Fibroblast of the conjunctiva (primary cell): ENCODE data around the gene UNC93A.
"Not testable (repeated sequence)": the region's sequence is repeated elsewhere in the genome, so short reads cannot be mapped to it uniquely, and the experiment has no call there.

ENCODE experiments used
- DNase-seq: peaks from one replicate; pipeline ENCODE4 v3.0.0-alpha.2; 2010; ENCODE audit warnings: low read depth

UNC93A gene

DNA sequence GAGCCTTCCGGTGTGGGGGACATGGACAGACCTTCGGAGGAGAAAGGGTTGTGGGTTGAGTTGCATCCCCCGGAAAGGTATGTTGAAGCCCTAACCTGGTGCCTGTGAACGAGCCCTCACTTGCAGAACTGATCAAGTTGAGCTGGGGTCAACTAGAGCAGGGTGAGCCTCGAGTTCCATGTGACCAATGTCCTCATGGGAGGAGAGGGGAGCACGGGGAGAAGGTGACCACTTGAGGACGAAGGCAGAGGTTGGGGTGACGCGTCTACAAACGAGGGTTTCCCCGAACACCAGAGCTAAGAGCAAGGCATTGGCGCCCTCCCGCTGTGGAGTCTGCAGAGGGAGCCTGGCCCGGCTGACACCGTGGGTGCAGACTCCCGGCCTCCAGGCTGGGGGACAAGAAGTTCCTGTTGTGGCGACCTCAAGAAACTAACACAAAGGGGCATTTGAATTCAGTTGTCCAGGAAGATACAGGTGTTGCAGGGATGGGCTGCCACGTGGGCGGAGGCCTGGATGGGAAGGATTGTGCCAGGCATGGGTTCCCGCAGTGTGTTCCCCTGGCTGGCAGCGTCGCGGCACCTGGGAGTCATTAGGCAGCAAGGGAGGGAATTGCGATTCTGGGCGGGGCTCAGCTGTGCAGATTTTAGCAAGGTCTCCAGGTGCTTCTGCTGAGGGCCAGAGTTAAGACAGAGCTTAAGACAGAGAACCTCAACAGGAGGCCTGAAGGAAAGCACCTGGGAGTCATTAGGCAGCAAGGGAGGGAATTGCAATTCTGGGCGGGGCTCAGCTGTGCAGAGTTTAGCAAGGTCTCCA is 20.4 kb upstream of the UNC93A start:
- DNase-seq = no peak

- no peak for DNase-seq
Measured at GRCh38 chr6:167272151-167272550, 19.0 kb upstream of the UNC93A start.

GRCh38 chr6:167272696-167273379 is 18.3 kb upstream of the UNC93A start:
- no peak for DNase-seq

- DNase-seq = no peak
Measured at GRCh38 chr6:167274270-167274669, 16.8 kb upstream of the UNC93A start.

DNA sequence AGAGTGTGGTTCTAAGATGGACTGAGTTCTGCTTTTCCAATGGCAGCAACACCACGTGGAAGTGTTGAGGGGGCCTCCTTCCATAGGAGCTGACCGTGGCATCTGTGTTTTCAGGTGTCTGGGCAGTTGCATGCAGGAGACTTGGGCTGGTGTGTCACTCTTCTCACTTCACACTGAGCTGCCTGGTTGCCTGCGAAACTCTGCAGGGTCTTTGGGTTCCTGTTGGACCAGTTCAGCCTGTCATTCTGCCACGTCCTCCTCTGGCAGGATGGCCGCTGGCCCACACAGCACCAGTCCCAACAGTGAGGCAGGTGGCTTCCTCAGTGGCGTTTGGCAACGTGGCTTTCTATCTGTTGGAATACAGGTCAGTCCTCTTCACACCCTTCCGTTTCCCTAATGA is 16.1 kb upstream of the UNC93A start:
- DNase-seq = no peak

DNA sequence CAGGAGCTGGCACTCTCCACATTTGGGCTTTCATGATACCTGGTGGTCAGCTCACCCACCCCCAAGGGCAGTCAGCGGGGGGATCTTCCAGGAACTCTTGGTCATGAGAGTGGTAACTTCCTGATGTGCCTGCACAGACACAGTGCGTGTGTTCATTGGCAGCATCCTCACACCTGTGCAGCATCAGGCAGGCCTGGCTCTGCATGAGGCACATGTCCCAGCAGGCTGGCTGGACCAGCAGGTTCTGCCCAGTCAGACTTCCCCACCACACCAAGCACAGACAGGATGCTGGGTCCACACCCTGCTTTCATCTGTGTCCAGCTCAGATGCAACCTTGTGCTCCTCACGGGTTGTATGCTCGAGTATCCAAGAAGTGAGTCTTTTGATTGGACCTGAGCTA is 15.7 kb upstream of the UNC93A start:
- DNase-seq = no peak

DNA sequence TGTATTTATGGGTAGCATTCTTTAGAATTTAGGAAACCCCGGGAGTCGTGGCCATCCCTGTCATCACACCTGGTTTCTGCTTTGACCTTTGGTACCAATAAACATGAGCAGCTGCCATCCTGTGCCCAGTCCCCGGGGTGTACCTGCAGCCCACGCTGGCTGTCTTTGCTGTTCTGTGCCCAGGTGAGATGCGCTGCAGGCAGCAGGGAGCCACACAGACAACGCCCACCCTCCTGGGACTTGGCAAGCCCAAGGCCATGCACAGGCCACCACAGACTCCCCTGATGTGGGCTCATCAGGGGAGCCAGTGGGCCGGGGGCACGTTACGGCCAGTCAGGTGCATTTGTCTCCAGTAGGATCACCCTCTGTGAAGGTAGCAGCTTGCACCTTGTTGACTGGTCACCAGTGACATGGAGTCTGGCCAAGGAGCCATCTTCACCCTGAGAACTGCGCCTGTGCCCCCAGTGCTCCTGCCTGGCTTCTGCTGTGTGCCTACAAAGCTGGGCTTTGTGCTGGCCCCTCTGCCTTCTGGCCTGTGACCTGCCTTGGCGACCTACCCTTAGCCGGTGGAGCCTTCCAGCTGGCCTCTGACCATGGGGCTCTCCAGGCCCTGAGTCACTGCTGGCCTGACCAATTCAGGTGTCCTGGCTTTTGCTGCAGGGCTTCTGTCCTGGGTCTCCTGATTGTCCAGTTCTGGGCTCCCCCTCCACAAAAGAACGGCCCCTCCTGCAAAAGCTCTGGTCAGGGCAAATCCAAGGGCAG is 14.2 kb upstream of the UNC93A start:
- no peak for DNase-seq

DNA sequence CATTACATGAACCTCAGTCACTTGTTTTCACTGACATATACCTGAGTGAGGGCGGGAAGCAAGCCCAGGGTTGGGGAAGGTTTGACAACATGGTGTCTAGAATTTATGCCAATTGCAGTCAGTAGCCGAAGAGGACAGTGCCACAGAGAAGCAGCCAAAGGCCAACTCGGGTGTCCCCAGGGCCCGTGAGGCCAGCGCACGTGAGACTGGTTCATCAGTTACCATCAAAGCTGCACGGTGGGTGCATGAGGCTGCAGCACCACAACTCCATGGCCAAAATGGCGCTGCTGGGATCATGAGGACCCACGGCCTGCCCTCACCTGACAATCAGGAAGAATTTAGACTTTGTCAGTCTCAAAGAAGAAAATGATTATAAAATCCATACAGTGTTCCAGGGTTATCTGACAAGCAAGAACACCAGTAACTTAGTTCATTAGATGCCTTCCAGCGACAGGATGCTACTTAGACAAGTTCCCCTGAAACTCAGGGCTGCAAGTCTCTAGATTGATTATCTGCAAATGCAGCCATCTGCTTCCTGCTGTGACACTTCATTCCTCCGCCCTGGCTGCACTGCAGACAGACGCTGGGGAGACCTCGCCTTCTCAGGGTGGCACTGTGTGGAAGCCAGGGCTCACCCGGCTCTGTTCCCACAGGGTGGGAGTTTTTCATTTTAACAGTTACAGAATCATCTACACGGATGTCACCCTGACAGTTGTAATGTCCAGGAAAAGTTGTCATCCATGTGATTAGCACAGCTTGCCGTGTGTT is 12.8 kb upstream of the UNC93A start:
- not testable (repeated sequence) for DNase-seq

GRCh38 chr6:167279766-167280446 is 11.2 kb upstream of the UNC93A start:
- DNase-seq = no peak

- DNase-seq = not testable (repeated sequence)
Measured at GRCh38 chr6:167280466-167280865, 10.6 kb upstream of the UNC93A start.

DNA sequence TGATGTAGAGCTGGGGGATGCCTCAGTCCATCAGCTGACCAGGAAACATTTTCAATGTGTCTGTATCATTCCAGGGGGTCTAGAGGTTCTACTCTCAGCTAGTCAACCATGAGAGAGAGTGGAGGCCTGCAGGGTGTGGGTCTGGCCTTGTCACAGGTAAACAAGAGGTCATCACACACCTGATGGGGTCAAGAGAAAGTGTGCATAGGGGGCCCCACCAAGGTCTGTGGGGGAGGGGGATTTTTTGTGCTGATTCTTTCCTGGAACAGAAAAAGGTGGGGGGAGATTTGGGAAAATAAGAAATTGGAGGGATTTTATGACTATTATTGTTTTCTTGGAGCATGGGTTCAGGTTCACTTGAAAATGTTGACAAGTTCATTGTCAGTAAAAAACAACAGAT is 8.9 kb upstream of the UNC93A start:
- DNase-seq = no peak

GRCh38 chr6:167284565-167284964 is 6.5 kb upstream of the UNC93A start:
- not testable (repeated sequence) for DNase-seq

- DNase-seq = no peak
Measured at GRCh38 chr6:167285077-167285770, 5.9 kb upstream of the UNC93A start.

DNA sequence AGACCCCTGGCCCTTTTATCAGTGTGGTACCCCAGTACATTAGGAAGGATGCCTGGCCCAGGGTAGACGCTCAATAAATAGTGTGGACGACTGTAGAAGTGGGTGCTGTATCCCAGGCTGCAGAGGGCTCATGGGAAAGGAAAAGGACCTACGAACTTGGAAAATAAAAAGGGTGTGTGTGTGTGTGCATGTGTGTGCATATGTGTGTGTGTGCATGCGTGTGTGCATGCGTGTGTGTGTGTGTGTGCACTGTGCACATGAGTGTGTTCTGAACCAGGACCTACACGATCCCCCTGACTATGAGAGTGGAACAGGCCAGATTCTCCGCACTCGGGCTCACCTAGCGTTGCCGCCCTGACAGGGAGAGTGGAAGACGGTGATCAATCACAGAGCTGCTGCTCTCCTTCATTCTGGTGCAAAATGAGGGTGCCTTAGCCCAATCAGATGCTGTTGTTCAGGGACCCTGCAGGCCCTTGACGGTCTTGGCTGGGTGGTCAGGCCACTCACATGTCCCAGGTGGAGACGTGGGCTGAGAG is 3.5 kb upstream of the UNC93A start:
- DNase-seq = no peak

- DNase-seq = peak; percentile 17
Measured at GRCh38 chr6:167288591-167289225, 2.4 kb upstream of the UNC93A start.

DNA sequence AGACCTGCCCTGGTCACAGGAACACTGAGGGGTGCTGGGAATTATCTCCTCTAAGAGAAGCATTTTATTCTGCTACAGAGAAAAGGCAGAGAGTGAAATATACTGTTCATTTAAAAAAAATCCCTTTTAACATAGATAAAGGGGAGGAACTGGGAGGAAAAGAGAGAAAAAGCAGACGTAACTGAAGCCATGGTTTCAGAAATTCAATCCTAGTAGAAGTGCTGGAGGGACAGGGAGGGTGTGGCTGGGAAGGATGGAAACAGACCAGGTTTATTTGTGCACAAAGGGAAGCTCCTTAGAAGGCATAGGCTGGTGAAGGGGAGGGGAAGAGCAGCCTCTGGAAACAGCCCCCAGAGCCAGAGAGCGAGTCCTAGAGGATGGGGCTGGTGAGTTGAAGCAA is 1.8 kb upstream of the UNC93A start:
- not testable (repeated sequence) for DNase-seq

DNA sequence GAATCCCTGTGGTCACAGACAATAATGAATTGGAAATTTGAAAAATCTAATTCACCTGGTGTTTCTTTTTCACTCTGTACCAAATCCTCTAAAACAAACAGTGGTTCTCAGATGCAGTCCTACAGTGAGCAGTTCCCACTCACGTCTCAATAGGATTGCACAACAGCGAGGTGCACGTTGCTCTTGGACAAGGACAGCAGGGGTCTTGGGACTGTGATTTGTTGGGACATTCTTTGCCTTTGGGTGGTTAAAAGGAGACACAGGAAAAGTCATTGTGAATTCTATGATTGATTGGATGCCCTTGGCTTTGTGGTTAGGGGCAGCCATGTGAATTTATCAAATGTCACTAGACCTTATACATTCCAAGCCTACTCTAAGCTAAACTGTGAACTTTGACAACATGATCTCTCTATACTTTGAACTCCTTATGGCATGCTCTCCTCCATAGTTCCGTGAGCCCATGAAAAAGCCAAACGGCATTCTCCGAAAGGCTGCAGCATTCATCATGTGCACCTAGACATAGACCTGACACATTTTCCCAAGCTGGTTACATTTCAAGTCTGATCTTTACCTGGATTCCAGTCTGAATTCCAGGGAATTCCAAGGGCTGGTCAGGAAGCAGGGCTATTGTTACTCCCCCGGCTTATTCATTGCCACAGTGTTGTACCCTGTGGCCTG is 647 bp downstream of the UNC93A start:
- no peak for DNase-seq

GRCh38 chr6:167292301-167293087 is 1.4 kb downstream of the UNC93A start:
- DNase-seq = no peak
